NCI-H460 (cell line): Measurements from ENCODE around the gene NUMA1. TPM values are rescaled to one million over a fixed set of nuclear protein-coding genes. Genes with fewer than 3 reads are reported as not detected.

Source experiments
- DNase-seq: peaks from one replicate; pipeline ENCODE4 v3.0.0-alpha.2; 2016; ENCODE audit warnings: low read depth; ENCODE audit errors: extremely low read depth
- total RNA-seq: library from RNA; depleted of rRNA; stranded (reverse); fragments of >200 nt; shearing (Covaris generic); gene quantifications from 2 replicates; pipeline ENCODE4 v1.2.3, GENCODE V29; 2014

NUMA1 gene
- total RNA-seq, 1 experiment from 2014 or later = 57.0 TPM

DNA sequence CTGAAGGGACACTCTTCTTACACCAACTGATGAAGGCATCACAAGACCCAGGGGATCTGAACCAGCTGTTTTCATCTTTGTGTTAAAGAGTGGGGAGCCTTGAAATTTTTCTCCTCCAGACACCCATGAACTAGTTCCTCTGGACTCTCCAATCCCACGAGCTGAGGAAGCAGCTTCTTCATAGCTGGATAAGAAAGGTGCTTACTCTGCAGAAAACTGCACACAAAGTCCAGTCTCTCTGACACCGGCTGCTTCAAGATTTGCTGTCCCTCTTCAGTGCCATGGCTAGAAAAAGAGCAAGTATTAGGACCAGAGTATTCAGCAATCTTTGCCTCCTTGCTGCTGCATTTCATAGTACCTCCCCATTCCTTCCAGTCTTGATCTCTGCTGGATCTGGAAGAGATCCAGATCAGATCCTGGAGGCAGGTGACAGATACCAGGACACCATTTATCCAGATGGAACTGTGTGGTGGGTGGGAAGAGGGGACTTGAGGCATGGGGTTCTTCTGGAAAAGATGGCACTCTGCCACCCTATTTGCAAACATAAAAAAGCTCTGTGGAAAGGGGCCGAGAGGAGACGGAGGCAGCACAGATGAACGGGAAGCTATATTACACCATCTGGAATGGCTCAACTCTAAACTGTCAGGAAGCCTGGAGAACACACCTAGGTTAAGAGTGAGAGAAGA is 56.1 kb downstream of the NUMA1 start:
- no peak for DNase-seq

DNA sequence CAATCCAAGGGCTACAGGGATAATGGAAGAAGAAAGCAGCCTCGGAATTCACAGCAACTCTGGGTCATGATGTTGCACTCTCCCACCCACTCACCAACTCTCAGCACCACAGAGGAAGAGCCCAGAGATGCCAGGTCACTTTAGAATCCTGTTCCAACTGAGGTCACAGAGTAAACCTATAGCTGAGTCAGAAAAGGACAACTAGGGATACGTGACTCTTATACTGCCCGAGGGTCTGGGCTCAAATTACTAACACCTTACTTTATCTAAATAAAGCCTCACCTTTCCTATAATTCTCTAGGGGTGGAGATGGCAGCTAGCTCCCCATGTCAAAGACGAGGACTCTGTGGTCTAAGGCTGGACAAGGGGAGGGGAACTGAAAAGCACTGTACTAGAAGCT is 57.0 kb downstream of the NUMA1 start:
- no peak for DNase-seq

DNA sequence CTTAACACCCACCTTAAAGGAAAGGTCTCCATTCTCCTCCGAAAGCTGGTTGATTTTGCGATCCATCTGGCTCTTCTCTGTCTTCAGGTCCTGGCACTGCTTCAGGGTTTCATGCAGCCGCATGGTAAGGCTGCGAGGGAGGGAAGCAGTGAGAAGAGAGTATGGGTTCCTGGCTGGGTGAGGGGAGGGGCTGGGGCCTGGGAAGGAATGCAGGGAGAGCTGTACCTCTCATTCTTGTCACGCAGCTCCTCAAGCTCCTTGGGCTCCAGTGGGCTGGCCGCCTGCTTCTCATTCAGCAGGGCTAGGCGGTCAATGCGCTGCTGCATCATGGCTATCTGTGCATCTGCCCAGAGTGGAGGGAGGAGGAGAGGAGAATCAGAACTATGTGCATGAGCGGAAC is 62.2 kb downstream of the NUMA1 start:
- DNase-seq = no peak

DNA sequence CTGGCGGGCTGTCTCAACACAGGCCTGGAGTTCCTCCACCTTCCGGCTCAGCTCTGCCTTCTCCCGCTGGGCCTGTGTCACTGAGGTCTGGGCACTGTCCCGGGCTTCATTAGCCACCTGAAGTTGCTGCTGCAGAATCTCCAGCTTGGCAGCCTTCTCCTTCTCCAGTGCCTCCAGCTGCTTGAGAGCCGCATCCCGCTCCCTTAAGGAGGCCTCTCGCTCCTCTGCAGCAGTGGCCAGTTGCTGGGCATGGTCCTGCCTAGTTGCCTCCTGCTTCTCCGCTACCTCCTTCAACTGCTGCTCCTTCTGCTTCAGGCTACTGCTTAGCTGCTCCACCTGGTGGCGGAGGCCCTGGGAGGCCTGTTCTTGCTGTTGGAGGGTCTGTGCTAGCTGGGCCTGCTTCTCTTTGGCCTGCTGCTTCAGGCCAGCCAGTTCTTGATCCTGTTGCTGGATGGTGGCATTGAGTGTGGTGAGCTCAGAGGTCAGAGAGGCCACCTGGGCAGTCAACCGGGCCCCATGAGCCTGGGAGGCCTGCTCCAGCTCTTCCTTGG is 64.8 kb downstream of the NUMA1 start:
- DNase-seq = no peak

GRCh38 chr11:72014761-72015320 is 65.5 kb downstream of the NUMA1 start:
- no peak for DNase-seq

DNA sequence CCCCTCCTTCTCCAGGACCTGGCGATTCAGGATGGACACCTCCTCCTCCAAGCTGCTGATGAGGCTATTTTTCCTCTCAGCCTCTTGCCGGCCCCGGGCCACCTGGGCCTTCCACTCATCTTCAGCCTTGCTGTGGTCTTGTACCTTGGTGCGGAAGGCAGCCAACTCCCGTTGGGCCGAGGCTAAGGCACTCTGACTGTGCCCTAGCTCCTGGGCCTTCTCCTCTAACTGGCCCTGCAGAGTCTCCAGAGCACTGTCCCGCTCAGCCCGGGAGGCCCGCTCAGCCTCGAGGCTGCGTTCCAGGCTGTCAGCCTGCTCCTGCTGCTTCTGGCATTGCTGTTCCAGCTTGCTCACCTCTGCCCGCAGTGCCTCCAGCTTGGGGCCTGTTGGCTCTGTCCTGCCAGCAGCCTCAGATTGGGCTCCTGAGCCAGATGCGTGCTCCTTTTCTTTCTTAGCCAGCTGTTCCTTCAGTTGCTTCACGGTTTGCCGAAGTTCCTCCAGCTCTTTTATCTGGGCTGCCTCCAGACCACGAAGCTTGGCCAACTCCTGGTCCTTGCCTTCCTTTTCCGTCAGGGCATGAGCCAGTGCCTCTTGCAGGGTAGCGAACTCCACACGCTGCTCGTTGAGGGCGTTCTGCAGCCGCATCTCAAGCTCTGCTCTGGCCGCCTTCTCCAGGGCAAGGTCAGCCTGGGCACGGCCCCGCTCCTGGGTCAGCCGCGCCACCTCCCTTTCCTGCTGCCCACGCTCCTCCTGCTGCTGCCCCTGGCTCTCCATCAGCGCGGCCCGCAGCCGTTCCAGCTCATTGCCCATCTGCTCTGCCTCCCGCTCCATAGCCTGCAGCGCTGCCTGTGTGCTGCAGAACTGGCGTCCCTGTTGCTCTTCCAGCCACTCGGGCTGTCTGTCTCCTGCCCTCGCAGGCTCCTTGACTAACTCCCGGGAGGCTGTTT is 66.3 kb downstream of the NUMA1 start:
- DNase-seq = no peak

DNA sequence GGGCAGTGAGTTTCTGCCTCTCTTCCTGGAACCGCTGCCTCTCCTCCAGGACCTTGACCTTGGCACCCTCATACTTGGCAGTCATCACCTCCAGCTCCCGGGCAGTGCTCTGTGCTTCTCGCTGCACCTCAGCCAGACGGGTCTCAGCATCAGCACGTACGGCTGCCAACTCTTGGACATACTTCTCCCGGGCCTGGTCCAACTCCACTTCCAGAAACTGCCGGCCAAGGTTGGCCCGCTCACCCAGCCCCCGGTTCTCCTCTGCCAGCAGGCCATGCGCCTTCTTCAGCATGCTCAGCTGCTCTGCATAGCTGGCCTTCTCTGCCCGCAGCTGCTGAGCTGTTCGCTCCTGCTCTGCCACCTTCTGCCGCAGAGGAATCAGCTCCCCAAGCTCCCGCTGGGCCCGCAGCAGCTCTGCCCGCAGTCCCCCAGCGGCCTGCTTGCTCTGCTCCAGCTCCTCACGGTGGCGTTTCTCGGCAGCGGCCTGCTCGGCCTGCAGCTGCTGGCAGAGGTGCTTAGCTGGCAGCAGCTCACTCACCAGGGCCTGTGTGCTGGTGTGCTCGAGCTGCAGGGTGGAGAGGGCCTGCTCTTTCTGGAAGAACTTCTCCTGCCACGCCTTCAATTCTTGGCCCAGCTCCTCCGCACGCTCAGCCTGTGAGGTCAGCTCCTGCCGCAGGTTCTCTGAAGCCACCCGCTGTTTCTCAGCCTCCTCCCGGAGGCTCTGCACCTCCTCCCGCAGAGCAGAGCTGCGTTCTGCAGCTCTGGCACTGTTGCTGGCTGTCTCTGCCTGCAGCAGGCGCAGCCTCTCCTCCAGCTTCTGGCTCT is 67.2 kb downstream of the NUMA1 start:
- no peak for DNase-seq

DNA sequence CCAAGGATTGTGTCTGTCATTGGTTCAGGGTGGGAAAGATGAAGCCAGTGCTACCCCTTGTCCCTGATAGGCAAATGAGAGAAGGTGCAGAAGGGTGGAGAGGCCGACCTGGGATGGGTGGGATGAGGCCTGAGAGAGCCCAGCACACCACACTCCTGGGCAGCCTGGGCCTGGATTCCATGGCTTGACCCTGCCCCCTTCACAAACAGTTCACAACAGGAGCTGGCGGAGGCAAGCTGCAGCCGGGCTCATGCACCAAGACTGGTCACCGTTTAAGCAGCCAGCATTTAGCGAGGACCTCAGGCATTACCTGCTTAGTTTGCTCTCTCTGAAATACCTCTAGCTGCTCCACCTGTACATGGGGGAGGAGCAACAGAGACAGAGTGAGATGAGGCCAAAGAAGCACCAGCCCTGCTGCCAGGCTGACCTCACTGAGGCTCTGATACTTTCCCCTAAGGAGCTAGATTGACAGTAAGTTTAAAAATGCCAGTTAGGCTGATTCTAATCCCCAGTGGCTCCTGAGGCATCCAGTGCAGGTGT is 68.2 kb downstream of the NUMA1 start:
- no peak for DNase-seq

GRCh38 chr11:72010529-72011233 is 69.7 kb downstream of the NUMA1 start:
- no peak for DNase-seq

- no peak for DNase-seq
Observed at GRCh38 chr11:72009156-72009555, 71.2 kb downstream of the NUMA1 start.

DNA sequence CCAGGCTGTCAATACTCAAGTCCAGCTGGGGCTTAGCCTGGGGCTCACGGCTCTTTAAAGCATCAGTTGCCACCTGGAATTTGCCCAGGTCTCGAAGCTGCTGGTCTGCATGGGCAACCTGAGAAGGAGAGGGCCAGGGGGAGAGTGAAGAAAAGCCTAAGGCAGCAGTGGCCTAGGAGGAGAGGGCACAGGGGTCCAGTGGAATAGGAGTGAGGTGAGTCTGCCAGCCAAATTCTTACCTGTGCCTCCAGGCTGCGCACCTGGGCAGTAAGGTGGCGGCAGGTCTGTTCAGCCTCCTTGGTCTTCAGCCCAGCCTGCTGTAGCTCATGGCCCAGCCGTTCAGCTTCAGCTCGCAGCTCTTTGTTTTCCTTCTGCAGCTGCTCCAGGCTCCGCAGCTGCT is 71.6 kb downstream of the NUMA1 start:
- no peak for DNase-seq

DNA sequence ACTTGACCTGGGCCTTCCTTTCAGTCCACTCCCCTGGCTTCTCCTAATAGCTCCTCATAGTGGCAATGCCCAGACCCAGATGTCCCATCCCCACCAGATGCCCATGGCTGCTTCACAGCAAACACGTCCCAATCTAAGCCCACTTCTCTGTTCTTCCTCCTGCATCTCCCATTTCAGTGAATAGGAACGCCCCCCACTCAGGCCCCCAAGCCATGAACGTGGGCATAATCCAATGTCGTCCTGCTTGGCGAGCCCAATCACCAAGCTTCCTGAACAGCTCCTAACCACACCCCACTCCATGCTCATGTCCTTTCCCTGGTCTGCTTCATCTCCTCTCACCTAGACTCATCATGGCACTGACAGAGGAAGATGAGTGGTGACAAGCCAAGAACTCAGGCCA is 72.8 kb downstream of the NUMA1 start:
- no peak for DNase-seq

DNA sequence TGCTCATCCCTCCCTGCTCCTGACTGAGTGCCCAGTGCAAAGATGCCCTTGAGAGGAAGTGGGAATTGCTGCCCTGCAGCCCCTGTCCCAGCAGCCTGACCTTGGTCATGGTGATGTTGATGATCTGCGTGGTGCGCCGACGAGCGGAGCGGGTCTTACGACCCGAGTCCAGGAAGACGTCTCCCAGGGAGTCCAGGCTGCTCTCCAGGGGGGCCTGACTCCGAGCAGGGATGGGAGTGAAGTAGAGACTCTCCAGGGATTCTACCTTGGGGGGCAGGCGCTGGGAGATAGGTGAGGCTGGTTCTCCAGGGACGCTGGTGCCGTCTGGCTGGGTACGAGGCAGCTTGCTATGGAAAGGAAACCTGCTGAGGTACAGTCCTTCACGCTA is 73.3 kb downstream of the NUMA1 start:
- no peak for DNase-seq

- DNase-seq = no peak
Observed at GRCh38 chr11:72006309-72007088, 73.8 kb downstream of the NUMA1 start.

GRCh38 chr11:72005347-72006260 is 74.7 kb downstream of the NUMA1 start:
- DNase-seq = no peak

GRCh38 chr11:72004515-72005346 is 75.6 kb downstream of the NUMA1 start:
- no peak for DNase-seq

DNA sequence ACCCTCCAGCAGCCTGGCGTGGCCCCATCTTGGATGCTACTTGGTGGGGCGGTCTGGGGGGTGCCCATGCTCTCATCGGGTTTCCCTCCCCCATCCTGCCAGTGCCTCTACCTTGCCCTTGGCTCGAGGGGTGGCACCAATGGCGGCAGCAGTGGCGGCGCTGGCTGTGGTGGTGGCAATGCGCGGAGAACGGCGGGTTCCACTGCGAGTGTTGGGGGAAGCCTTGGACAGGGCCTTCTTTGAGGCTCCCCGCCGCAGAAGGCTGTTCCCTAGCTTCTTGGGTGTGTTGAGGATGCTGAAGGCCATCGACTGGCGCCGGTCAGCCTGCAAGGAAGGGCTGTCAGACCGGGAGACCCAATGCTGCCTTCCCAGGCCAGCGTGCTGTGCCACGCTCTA is 76.6 kb downstream of the NUMA1 start:
- no peak for DNase-seq
